C4-2B (cell line): ENCODE results near the gene SMCO4.

Source experiments
- H3K27ac ChIP-seq: fragments of 450-650 bp; 2 replicates; pipeline ENCODE4 v1.5.1; 2017
- ZFX ChIP-seq: fragments of 450-650 bp; IDR thresholded peaks from 2 replicates; pipeline ENCODE4 v1.6.1; 2017
- TF ChIP-seq, protein P1 (sequence below): fragments of 450-650 bp; conservative IDR thresholded peaks from 2 replicates; pipeline ENCODE4 v1.5.1; 2017; ENCODE audit warnings: mild to moderate bottlenecking

The SMCO4 gene

GRCh38 chr11:93504110-93505095 lies 38.8 kb downstream of the SMCO4 start:
- TF ChIP-seq, protein P1, sequence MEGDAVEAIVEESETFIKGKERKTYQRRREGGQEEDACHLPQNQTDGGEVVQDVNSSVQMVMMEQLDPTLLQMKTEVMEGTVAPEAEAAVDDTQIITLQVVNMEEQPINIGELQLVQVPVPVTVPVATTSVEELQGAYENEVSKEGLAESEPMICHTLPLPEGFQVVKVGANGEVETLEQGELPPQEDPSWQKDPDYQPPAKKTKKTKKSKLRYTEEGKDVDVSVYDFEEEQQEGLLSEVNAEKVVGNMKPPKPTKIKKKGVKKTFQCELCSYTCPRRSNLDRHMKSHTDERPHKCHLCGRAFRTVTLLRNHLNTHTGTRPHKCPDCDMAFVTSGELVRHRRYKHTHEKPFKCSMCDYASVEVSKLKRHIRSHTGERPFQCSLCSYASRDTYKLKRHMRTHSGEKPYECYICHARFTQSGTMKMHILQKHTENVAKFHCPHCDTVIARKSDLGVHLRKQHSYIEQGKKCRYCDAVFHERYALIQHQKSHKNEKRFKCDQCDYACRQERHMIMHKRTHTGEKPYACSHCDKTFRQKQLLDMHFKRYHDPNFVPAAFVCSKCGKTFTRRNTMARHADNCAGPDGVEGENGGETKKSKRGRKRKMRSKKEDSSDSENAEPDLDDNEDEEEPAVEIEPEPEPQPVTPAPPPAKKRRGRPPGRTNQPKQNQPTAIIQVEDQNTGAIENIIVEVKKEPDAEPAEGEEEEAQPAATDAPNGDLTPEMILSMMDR, result no peak
- no peak for TF ChIP-seq ZFX

DNA sequence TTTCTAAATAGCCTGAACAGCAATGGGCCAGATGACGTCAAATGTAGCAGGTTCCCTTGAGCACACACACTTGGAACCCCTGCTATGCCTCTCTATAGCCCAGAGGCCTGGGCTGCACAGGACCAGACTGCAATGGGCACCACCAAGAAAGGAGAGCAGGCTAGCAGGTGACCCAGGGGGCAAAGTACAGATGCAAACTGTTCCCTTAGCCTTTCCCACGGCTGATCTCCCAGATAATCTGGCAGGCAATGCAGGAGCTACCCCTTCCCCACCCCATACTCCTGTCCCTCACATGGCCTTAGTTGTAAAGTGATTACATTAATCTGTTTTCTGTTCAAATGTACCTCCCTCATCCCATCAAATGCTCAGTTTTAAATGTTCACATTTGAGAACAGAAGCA lies 41.3 kb downstream of the SMCO4 start:
- no peak overlapping the region for H3K27ac ChIP-seq
- no peak for TF ChIP-seq ZFX
- TF ChIP-seq, protein P1, result no peak

More at GRCh38 chr11:93504110-93505095, 38.8 kb downstream of the SMCO4 start:
- H3K27ac ChIP-seq, result no peak overlapping the region; the same call in 1 of the 2 replicates

DNA sequence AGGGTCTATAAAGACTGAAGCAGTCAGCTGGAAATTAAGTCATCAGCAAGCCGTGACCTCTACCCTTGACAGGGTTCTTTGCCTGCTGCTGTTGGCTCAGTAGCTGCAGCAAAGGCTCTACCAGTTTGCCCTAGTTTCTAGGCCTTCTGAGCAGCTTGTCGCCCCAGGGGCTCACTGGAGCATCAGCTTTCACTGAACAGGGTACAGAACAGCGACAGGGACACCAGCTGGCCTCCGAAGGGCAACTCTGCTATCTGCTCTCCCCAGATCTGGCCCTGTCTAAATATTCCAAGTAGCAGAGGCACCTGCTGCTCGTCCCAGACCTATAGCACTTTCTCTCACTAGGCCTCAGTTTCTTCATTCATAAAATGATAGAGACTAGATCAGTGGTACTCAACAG lies 42.4 kb downstream of the SMCO4 start:
- TF ChIP-seq, protein P1, result no peak
- TF ChIP-seq ZFX, result no peak

GRCh38 chr11:93498641-93499040 lies 44.5 kb downstream of the SMCO4 start:
- peak overlapping the region; percentile 75 for H3K27ac ChIP-seq
- no peak for TF ChIP-seq ZFX
- TF ChIP-seq, protein P1, result no peak

More for the DNA sequence above, 42.4 kb downstream of the SMCO4 start:
- no peak overlapping the region for H3K27ac ChIP-seq

- peak overlapping the region; percentile 75 for H3K27ac ChIP-seq
- no peak for TF ChIP-seq ZFX
- TF ChIP-seq, protein P1, result no peak
Measured at GRCh38 chr11:93498161-93498560, 45.0 kb downstream of the SMCO4 start.

DNA sequence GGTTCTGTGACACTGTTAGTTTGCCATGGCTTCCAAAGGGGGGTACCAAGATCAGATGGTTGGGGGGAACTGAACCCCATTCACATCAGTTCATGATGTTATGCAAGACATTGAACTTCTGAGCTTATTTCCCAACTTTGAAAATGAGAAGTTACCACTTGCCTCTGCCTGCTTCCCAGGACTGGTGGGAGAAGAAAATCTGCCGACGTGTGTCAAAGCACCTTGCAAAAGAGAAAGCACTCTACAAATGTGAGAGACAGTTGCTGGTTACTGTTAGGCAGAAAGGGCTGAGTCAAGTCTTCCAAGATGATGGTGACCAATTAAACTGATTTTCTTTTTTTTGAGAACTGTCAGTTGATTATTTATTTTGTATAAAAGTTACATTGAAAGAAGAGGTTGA lies 45.6 kb downstream of the SMCO4 start:
- TF ChIP-seq, protein P1, result no peak
- TF ChIP-seq ZFX, result no peak
- H3K27ac ChIP-seq, result peak overlapping the region; percentile 38; the same call in 1 of the 2 replicates

DNA sequence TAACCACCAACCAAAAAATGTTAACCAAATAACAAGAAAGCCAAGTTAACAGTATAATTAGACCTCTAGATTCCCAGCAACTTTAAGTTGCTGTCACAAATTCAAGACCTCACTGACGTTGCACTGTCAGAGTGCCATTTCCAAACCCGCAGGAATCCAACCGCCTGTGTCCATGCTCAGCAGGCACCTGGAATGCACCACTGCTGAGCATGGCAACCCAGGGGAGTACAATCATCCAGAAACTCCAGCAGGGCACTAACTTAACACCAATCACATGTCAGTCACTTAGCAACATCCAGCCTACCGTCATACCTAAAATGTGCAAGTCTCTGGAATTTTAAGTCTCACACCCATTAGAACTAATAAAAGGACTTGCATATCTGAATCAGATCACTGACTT lies 48.8 kb downstream of the SMCO4 start:
- H3K27ac ChIP-seq, result no peak overlapping the region

More for the DNA sequence above, 48.8 kb downstream of the SMCO4 start:
- TF ChIP-seq, protein P1, result no peak
- no peak for TF ChIP-seq ZFX
